ENCODE results near the gene ASB2. TPM values are rescaled to one million over a fixed set of nuclear protein-coding genes. Genes with fewer than 3 reads are reported as not detected.

Gene ASB2
- total RNA-seq, 1 experiment from 2014 or later: 0.35 TPM

DNA sequence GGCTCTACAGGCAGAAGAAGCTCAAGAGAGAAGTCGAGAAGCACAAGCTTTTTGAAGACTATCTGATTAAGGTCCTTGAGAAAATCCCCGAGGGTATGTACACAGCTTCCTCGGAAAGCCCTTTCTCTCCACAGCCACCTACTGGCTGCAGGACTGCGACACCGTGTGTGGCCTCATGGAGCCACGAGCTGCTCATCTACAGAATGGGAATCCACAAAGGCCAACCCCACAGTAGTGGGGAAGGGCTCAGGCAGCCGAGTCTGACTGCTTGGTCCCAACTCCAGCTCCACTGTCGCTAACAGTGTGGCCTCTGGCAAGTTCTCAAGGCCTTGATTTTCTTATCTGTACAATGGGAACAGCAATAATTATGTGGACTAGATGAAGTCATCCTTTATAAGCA, 23.2 kb upstream of the ASB2 start:
- Histone ChIP-seq H3K27ac (ENCODE audit: insufficient read length, low read depth, low read length) (no peak overlapping the region), H4K5ac (ENCODE audit: insufficient read length, low read depth, low read length) (no peak overlapping the region), H3K4me1 (ENCODE audit: insufficient read depth, low read length) (no peaks in the 10 kb centered on the region), H2BK5ac (ENCODE audit: insufficient read length, low read length) (no peak overlapping the region), H3K23me2 (ENCODE audit: insufficient read length, low read depth, low read length, poor library complexity, severe bottlenecking) (no peaks in the 10 kb centered on the region), H3K27me3 (ENCODE audit: insufficient read depth, low read length) (no peaks in the 10 kb centered on the region), H3K18ac (ENCODE audit: insufficient read length, low read depth, low read length) (no peak overlapping the region), H3K56ac (ENCODE audit: insufficient read length, low read depth, low read length) (no peak overlapping the region), H4K20me1 (ENCODE audit: control insufficient read depth, insufficient read depth, insufficient read length) (no peaks in the 10 kb centered on the region), H2BK15ac (ENCODE audit: low read depth, low read length) (no peak overlapping the region), H4K8ac (replicated peaks; ENCODE audit: insufficient read length, low read depth, low read length) (no peak overlapping the region), H3K9ac (ENCODE audit: extremely low read depth, insufficient read length, low read length) (no peak overlapping the region), H2BK120ac (ENCODE audit: low read depth, low read length, poor library complexity, severe bottlenecking) (no peak overlapping the region), H3K4ac (ENCODE audit: low read depth, low read length) (no peak overlapping the region), H3K79me1 (ENCODE audit: insufficient read depth, low read depth, low read length, poor library complexity, severe bottlenecking) (no peaks in the 10 kb centered on the region), H3K23ac (ENCODE audit: insufficient read length, low read depth, low read length) (no peak overlapping the region), H2BK20ac (ENCODE audit: low read depth, low read length, poor library complexity, severe bottlenecking) (no peak overlapping the region), H3K14ac (ENCODE audit: insufficient read depth, low read length) (no peak overlapping the region), H3K4me2 (ENCODE audit: insufficient read depth, insufficient read length, low read length) (no peak overlapping the region), H2AFZ (ENCODE audit: low read length) (no peak overlapping the region), H3K9me3 (ENCODE audit: control insufficient read depth, low read depth, low read length) (no peaks in the 10 kb centered on the region), H3K79me2 (ENCODE audit: insufficient read depth, low read length) (no peaks in the 10 kb centered on the region), H2BK12ac (ENCODE audit: insufficient read length, low read depth, low read length) (no peak overlapping the region), H2AK5ac (ENCODE audit: insufficient read length, low read length) (no peak overlapping the region), H3T11ph (ENCODE audit: low read length) (no peak overlapping the region), H4K91ac (ENCODE audit: insufficient read length, low read depth, low read length) (no peak overlapping the region)
- no peak overlapping the region for H3K4me3 Mint-ChIP-seq
- TF ChIP-seq CTCF (conservative IDR thresholded peaks at IDR 0.05): peak; percentile 34; the same call in 1 of the 3 replicates
- WGBS (ENCODE audit: extremely low coverage, insufficient read length, low lambda C conversion rate): no CpG with 5 or more reads among the region's 8 CpGs
- H3K9me3 Mint-ChIP-seq: no peaks in the 10 kb centered on the region
- H3K27ac Mint-ChIP-seq: no peak overlapping the region
- H3K27me3 Mint-ChIP-seq (ENCODE audit: low read depth): peaks cover 10% of the 10 kb centered on the region
- no peak for DNase-seq
- H3K36me3 Mint-ChIP-seq (ENCODE audit: insufficient read depth in 1 of 3, low read depth in 3 of 3): no peaks in the 10 kb centered on the region
- H3K4me1 Mint-ChIP-seq: peaks cover 4 to 27% of the 10 kb centered on the region in 2 experiments
